Measurements from ENCODE around the gene SLC44A3.

Gene SLC44A3

DNA sequence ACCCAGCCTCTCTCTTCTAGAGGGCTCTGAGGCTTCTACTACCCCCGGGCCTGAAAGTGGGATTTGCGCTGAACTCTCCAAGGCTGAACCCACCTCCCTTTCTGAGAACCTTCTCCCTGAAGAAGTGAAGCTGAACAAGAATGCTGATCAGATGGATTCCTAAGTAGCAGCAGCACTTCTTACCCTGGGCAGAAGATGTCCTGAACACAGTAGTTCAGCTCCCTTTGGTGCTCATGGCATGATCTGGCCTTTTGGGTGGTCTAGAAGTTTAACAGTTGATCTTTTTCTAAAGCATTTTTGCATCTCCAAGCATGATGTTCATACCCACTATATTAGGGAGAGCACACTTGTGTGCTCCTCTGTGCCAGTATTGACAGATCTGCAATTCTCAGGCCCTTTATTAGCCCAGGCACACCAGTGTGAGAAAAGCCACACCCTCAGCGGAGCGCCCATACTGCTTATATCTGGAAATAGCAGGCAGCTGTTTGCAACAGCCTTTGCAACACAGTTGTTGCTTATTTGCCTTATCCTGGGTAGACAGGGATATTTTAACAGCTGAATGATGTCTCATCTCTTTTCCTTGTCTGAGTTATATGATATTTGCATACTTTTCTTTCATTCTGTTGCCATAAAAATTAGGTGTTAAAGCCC, 72.6 kb downstream of the SLC44A3 start:
- no peak overlapping the region for H3K4me3 ChIP-seq (ENCODE audit: low read depth, low read length)
- no peak for DNase-seq (ENCODE audit: low read depth)

DNA sequence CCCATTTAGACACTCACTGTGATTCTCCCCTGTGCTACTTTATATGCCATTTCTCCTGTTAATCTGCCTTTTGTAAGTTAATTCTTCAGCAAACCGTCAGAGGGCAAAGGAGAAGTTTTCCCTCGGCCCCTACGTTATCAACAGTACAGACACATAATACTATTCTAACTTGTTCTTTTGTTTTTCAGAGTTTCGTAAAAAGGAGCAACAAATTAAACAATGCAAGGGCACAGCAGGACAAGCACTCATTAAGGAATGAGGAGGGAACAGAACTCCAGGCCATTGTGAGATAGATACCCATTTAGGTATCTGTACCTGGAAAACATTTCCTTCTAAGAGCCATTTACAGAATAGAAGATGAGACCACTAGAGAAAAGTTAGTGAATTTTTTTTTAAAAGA, 74.5 kb downstream of the SLC44A3 start:
- DNase-seq (ENCODE audit: low read depth): no peak

DNA sequence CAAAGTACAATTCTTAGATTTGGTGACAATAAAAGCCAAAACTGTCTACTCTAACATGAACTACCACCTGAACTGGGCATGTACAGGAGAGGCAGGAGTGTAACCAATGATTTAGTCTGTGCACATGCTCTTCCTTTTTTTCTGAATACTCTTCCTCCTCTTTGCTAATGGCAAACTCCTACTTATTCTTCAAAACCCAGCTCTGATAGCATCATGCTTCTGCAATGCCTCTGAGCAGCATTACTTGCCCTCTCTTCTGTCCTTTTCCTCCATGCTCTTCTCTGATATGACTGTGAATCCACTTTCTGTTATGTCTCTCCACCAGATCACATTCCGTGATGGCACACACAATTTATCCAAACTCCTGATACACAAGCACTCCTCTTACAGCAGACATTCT, 75.4 kb downstream of the SLC44A3 start:
- no peak for DNase-seq (ENCODE audit: low read depth)
- no peak overlapping the region for H3K4me3 ChIP-seq (ENCODE audit: low read depth, low read length)

More for the DNA sequence above, 74.5 kb downstream of the SLC44A3 start:
- H3K4me3 ChIP-seq (ENCODE audit: low read depth, low read length): no peak overlapping the region

DNA sequence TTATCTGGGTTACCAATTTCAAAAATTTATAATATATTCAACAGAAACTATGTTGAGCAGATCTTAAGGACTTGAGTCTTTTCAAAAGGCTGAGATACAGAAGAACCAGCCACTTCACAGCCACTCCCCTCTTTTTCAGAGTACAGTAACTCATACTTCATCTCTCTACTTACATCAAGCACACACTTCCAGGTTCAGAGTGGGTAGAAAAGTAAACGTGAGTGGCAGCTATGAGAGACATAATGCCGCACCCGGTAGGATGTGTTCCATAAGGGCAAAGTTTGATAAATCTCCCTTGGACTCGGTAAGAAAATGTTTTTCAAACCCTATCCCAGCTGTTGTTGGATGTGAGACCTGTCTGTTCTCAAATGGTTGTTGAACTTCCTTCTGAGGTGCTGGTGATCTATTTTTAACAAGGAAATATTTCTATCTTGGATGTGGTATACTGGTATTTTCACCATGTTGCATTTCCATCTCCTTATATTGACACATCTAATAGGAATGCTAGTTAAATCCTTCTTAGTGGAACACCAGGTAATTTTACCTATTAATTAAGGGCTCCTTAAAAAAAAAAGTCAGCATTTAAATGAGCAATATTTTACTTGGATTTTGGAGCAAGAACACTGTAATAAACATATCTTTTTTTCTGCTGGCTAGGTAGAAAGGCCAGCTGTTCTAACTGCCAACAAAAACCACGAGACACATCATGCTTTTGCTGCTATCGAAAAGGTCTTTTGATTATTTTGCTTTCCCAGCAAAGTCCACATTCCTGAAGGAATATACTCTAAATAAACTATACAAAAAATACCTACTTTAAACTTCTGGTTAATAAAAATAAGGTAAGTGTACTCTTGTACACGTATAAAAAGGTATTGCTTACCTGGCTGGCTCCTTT, 78.6 kb downstream of the SLC44A3 start:
- DNase-seq (ENCODE audit: low read depth): no peak
- H3K4me3 ChIP-seq (ENCODE audit: low read depth, low read length): no peak overlapping the region

DNA sequence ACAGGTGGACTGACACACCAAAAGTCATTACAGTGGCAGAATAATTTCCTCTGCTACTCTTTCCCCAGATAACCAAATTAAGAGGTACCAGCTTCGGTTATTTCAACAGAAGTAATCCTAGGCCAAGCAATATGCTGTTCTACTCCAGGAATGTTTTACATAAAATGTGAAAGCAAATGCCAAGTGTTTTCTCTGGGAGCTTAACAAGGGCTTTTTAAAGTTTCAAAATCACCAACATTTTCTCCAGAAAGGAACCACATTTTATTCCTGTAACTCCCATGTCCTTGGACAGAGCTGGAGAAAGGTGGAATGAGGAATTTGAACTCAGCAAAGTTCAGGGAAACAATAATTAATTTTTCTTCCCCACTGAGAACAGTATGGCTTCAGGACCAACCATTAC, 79.6 kb downstream of the SLC44A3 start:
- no peak overlapping the region for H3K4me3 ChIP-seq (ENCODE audit: low read depth, low read length)
- DNase-seq (ENCODE audit: low read depth): no peak

DNA sequence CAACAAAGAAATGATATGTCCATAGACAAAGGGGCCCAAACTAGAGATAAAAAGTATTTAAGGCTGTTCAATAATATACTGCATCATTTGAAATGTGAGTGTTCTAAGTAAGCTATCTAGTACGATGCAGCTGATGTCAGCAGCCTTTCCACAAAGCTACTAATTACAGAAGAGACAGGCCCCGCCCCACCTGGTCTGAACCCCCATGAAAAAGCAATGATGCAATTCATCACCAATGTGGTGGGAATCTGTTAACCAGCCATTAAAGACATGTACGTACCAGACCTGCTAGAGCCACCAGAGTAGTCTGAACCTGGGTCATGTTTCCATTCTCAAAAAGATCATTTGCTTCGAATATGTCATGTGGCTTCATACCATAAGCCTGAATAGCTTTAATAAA, 81.7 kb downstream of the SLC44A3 start:
- no peak for DNase-seq (ENCODE audit: low read depth)
- no peak overlapping the region for H3K4me3 ChIP-seq (ENCODE audit: low read depth, low read length)

DNA sequence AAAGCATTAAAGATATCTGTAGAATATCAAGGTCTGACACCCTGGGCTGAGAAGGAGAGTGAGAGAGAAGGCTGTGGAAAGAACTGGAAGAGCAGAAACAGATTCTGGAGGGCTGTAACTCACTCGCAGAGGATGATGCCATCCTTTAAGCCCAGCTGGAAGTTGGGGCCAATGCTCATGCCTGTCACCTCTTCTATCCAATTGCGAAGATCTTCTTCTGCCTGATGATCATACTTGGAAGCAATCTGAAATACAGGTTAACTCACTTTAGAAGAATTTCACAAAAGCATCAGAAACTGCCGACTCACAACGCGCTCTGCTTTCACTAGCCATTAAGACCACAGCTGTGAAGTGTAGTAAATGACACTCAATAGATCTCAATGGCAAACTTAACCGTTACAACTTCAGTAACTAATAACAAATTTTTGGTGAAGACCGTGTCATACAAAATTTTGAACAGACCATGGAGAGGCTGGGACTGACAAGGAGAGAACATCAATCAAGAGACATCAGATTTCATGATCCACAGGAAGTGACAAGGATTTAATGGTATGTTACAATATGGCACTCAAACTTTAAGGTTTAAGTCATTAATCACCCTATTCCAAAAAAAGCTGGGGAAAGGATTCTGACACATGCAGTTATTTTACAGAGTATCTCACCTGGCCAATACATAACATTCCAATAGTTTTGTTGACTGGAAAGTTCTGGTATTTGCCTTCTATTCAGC, 83.3 kb downstream of the SLC44A3 start:
- no peak overlapping the region for H3K4me3 ChIP-seq (ENCODE audit: low read depth, low read length)
- no peak for DNase-seq (ENCODE audit: low read depth)

DNA sequence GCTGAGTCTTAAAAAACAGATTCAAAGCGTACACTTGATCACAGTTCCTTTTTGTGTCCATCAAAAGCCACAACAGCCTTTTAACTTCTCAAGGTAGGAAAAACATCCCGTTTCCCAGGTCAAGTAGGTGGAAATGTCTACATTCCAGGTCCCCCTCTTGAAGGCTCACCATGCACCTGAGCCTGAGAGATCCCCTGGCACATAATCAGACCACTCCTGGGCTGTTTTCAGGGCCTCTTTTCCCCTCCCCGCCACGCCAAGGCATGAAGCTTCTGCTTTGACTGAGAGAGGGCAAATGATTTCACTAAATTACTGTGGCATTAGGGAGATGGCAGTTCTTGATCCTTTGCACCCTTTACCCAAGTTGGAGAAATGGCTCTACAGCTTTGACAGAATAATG, 85.0 kb downstream of the SLC44A3 start:
- H3K4me3 ChIP-seq (ENCODE audit: low read depth, low read length): no peak overlapping the region
- no peak for DNase-seq (ENCODE audit: low read depth)

DNA sequence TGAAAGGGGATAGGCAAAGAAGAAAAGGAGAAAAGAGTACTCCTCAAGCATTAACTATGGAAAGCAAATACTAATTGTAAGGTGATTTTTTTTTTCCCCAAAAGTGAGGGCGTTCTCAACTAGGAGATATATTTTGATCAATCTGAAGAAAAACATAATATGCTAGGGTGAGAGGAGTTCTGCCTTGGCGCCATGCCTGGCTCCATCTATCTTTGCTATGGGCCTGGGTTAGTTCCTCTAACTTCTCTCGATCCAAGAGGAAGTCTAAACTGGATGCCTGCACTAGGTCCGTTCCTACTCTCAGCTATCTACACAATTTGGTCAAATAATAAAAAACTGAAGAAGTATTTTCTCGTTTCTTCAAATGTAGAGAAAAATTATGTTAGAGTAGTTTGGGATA, 86.2 kb downstream of the SLC44A3 start:
- DNase-seq (ENCODE audit: low read depth): no peak
- no peak overlapping the region for H3K4me3 ChIP-seq (ENCODE audit: low read depth, low read length)

DNA sequence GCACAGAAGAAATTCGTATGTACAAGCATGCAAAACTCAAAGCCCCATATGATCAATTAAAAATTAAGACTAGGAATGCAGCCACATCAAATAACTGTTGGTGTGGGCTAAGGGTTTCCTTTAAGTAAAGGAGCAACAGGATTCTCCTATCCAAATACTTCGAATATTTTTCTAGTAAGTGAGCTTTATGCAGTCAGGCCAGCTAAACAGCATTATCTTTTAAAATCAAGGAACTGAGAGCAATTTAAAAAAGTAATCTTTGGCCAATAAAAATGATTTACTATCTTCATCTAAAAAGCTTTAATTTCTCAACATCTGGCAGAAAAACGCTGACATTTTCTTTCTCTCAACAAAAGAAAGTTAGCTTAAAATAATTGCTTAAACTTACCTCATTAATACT, 87.0 kb downstream of the SLC44A3 start:
- no peak overlapping the region for H3K4me3 ChIP-seq (ENCODE audit: low read depth, low read length)
- DNase-seq (ENCODE audit: low read depth): no peak

DNA sequence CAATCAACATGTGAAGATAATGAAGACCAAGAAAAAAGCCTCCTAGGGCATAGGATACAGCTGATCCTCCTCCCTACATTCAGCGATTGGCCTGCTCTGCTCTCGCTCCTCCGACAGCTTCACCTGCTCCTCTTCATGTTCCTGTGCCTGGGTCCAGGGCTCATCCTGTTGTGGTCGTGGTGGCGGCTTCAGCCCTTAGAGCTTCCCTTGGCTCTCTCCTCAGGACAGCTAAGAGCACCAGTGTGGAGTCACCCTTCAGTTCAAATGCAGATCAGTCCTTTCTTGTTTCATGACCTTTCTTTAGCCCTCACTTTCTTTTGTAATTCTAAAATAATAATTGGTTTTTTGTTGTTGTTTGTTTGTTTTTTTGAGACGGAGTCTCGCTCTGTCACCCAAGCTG, 88.0 kb downstream of the SLC44A3 start:
- H3K4me3 ChIP-seq (ENCODE audit: low read depth, low read length): no peak overlapping the region
- DNase-seq (ENCODE audit: low read depth): no peak

DNA sequence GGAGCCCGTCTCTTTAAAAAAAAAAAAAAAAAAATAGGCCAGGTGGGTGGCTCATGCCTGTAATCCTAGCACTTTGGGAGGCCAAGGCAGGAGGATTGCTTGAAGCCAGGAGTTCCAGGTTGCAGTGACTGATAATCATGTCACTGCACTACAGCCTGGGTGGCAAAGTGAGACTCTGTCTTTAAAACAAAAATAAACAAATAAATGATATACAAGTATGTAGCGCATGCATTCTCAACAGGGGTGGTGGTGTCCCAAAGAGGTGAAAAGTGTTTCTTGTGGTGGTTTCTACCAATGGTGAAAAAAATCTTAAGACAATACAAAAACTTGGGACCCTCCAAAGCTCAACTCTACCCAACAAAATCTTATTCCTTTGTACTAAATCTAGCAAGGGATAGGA, 88.8 kb downstream of the SLC44A3 start:
- H3K4me3 ChIP-seq (ENCODE audit: low read depth, low read length): no peak overlapping the region
- DNase-seq (ENCODE audit: low read depth): no peak

DNA sequence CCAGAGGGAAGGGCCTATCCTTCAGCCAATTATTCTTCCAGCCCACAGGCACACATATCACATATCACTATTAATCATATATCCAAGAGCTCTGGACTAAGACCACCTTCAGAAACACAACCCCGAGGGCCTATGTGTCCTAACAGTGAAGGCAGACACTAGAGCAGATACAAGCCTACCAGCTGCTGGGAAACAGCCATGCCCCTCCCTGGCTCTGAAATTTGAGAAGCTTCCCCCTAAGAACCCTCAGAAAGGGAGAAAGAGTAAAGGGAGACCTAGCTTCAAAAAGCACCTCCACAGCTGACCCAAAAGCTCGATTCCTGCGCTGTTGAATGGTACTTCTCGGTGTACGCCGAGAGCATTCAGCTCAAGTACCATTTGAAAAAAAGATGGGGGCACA, 89.3 kb downstream of the SLC44A3 start:
- DNase-seq (ENCODE audit: low read depth): no peak
- no peak overlapping the region for H3K4me3 ChIP-seq (ENCODE audit: low read depth, low read length)

DNA sequence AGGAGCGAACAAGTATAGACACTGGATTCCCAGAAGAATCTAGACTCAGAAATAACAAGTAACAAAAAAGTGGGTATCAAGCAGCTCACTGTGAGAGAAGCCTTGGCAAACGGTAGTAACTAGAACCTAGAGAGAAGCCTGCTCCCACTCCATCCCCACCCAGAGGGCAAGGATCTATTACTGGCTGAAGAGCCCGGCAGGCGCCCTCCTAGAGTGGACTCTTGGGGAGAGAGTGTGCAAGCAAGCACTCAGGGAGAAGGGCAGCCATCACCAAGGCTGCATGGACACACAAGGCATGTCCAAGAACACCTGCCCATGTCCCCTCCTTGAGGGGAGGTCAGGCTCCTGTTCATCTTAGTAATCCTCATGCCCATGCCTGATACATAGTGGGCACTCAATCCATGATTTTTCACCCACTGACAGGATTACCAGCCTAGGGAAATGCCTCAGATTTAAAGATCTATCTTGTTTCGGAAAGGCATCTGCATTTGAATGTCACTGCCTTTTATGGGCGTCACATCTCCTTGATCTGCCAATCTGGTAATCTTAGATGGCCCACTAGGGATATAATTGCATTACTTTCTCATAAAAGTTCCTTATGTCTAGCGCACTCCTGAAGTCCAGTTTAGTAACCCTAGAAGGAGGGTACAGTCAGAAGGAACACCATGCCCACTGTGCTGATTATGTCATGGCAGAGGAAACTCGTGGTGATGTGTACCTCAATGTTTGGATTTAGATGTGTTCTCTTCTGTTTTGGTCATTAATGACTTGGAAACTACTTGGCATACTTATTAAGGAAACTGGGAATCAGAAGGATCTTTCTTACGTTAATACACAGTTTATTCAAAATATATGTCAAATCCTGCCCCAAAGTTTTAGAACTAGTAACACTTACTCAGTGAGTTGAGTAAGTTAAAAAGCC, 92.4 kb downstream of the SLC44A3 start:
- H3K4me3 ChIP-seq (ENCODE audit: low read depth, low read length): no peak overlapping the region
- DNase-seq (ENCODE audit: low read depth): no peak

DNA sequence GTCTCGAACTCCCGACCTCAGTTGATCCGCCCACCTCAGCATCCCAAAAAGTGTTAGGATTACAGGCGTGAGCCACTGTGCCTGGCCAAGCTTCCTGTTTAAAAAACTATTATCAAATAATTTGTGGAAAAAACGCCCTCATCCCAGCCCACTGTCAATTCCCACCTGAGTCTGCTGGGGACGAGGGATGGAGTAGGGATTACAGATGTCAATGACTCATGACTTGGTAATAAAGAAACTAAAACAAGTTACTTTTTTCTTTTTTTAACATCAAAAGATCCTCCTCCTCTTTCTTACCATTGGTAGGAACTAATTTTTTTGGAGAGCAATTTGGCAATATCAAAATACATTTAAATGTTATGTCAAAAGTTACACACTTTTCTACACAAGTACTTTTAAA, 97.1 kb downstream of the SLC44A3 start:
- DNase-seq (ENCODE audit: low read depth): no peak
- H3K4me3 ChIP-seq (ENCODE audit: low read depth, low read length): no peak overlapping the region

DNA sequence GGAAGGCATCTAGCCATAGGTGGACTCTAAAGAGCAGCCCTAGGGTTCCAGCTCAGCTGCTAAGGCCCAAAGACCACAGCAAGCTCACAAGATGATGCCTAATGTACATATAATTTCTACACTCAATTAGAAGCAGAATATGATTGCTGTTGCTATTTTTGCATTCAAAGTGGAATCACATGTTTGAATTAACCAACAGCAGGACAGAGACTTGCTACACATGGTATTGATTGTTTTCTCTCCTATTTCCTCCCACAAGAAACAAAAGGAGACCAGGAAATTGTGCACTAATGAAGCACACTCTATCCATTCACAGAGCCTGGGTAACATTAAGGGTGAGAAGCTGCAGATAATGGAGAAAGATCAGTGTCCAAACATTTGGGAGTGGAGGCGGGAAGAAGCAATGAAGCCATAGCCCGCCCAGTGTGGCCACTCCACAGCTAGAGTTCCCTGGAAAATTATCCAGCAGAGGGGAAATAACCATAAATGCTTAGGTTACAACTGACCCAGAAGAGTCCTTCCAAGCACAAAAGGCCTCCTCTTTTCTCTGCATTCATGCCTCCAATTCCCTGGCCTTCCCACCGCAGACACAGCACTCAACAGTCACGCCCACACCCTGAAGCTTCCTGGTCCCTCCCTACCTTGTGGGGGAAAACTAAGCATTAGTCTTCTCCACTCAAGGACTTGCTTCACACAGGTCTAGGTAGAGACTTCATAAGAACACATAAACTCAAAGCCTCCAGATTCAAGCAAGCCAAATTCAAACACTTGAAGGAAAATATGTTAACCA, 99.3 kb downstream of the SLC44A3 start:
- H3K4me3 ChIP-seq (ENCODE audit: low read depth, low read length): no peak overlapping the region
- no peak for DNase-seq (ENCODE audit: low read depth)

DNA sequence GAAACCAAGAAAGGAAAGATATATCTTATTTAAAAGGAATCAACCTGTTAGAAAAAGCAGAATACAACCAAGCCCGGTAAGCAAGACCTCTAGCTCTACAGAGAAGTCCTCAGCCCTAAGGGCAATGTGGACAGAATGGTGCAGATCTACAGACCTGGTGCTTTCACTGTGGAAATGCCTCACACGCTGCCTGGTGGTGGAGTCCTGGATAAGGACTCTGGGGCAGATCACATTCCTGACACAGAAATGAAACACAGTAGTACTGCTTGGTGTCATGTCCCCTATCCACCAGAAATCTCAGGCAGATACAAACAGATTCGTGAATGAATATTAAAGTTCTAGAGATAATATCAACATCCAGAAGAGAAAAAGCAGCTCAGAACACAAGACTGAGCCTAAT, 99.9 kb downstream of the SLC44A3 start:
- no peak overlapping the region for H3K4me3 ChIP-seq (ENCODE audit: low read depth, low read length)
- DNase-seq (ENCODE audit: low read depth): no peak

DNA sequence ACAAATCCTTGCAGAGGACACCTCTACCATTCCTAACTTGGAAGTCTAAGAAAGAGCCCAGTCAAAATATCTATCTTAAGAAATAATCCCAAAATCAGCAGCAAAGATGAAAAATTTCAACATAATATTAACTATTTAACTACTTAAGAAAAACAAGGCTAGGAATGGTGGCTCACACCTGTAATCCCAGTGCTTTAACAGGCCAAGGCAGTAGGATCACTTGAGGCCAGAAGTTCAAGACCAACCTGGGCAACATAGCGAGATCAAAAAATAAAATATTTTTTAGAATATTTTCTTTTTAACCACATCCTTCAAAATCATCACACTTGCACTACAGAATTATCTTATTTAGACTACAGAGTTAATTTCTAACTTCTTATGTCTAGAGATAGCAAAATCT, 101.8 kb downstream of the SLC44A3 start:
- H3K4me3 ChIP-seq (ENCODE audit: low read depth, low read length): no peak overlapping the region
- no peak for DNase-seq (ENCODE audit: low read depth)

Measured in skeletal muscle cell (primary cell).